GM12878 (cell line): Measurements from ENCODE around the gene ACE. TPM values are rescaled to one million over a fixed set of nuclear protein-coding genes. Genes with fewer than 3 reads are reported as not detected.

Experiments used
- ATAC-seq: fragments of 200-7000 bp; cut with Tn5 transposase; 3 replicates; pipeline ENCODE4 v1.9.1; 2020; ENCODE audit warnings: mild to moderate bottlenecking, moderate library complexity
- BruUV-seq: library from RNA; stranded (reverse); fragments of 400-500 nt; replicated peaks from 2 replicates; lab custom pipeline; 2021; lab: Mats Ljungman, UMichigan
- CTCF ChIA-PET: fragments of 300-600 bp; sonication (Branson Sonifier 250); formaldehyde crosslinking; extraction: SDS; loops from one replicate; lab custom pipeline; 2021; ENCODE audit warnings: inconsistent platforms; lab: Yijun Ruan, JAX
- POLR2A ChIA-PET: fragments of 350-600 bp; formaldehyde crosslinking; extraction: SDS; loops from one replicate; lab custom pipeline; 2021; ENCODE audit warnings: inconsistent platforms; lab: Charles Lee
- RAD21 ChIA-PET: fragments of 300-600 bp; sonication (Branson Sonifier 250); formaldehyde crosslinking; loops from one replicate; lab custom pipeline; 2023; ENCODE audit warnings: antibody characterized with exemption; ENCODE audit not compliant: unreplicated experiment; lab: Charles Lee
- SMC1A ChIA-PET: fragments of 300-600 bp; sonication (Branson Sonifier 250); formaldehyde crosslinking; loops from one replicate; lab custom pipeline; 2023; ENCODE audit not compliant: unreplicated experiment, uncharacterized antibody; lab: Charles Lee
- DNase-seq: peaks from one replicate; pipeline ENCODE4 v3.0.0-alpha.2; 2011; ENCODE audit warnings: low read depth, low spot score
- FAIRE-seq: peaks from 3 replicates; lab custom pipeline; 2011; peaks lifted over from hg19 to GRCh38; lab: Jason Lieb, UNC
- H2AFZ ChIP-seq: 2 replicates; pipeline ENCODE4 v1.6.0; 2011; ENCODE audit warnings: low read depth, low read length, control low read depth; ENCODE audit not compliant: control insufficient read depth
- H3K27ac ChIP-seq: 2 replicates; pipeline ENCODE4 v1.5.1; 2011; ENCODE audit warnings: control low read depth; ENCODE audit not compliant: control insufficient read depth, insufficient read depth
- H3K27me3 ChIP-seq, 2 experiments: replicated peaks in 1 of 2; 2 replicates each; pipeline versions ENCODE4 v1.6.0 to v1.6.1; 2011; ENCODE audit warnings: low read length in 1 of 2; ENCODE audit not compliant: control insufficient read depth in 2 of 2, insufficient read depth in 2 of 2
- H3K36me3 ChIP-seq, 2 experiments: 2 replicates each; pipeline ENCODE4 v1.5.1; 2011; ENCODE audit warnings: low read length in 1 of 2; ENCODE audit not compliant: control insufficient read depth in 2 of 2, insufficient read depth in 2 of 2
- H3K4me1 ChIP-seq: 2 replicates; pipeline ENCODE4 v1.6.1; 2011; ENCODE audit warnings: mild to moderate bottlenecking, low read length, moderate library complexity, mixed read lengths; ENCODE audit not compliant: control insufficient read depth, insufficient read depth
- H3K4me2 ChIP-seq: 2 replicates; pipeline ENCODE4 v1.6.0; 2011; ENCODE audit warnings: control low read depth; ENCODE audit not compliant: control insufficient read depth, insufficient read depth
- H3K4me3 ChIP-seq: fragments of 200-600 bp; sonication (generic); 2 replicates; pipeline ENCODE4 v1.5.1; 2016
- H3K79me2 ChIP-seq: 2 replicates; pipeline ENCODE4 v1.6.0; 2011; ENCODE audit warnings: low read length; ENCODE audit not compliant: control insufficient read depth, insufficient read depth
- H3K9ac ChIP-seq: 2 replicates; pipeline ENCODE4 v1.8.0; 2011; ENCODE audit warnings: low read length, control low read depth, mixed read lengths; ENCODE audit not compliant: control insufficient read depth, insufficient read depth
- H3K9me3 ChIP-seq: replicated peaks from 3 replicates; pipeline ENCODE4 v1.5.1; 2011; ENCODE audit warnings: mild to moderate bottlenecking, low read length; ENCODE audit not compliant: control insufficient read depth, insufficient read depth
- H4K20me1 ChIP-seq: 2 replicates; pipeline ENCODE4 v1.6.0; 2011; ENCODE audit not compliant: control insufficient read depth, insufficient read depth
- BCL11A ChIP-seq: IDR thresholded peaks from 2 replicates; pipeline ENCODE4 v1.6.1; 2011; ENCODE audit warnings: low read depth, low read length
- CEBPZ ChIP-seq: fragments of 150-350 bp; IDR thresholded peaks from 2 replicates; pipeline ENCODE4 v1.6.1; 2016; ENCODE audit warnings: low read depth, low read length
- CHD2 ChIP-seq: IDR thresholded peaks from 2 replicates; pipeline ENCODE4 v1.6.1; 2011; ENCODE audit warnings: low read depth, low read length, improper control_type of control experiment, borderline replicate concordance
- IKZF1 ChIP-seq: fragments of 450-650 bp; conservative IDR thresholded peaks from 2 replicates; pipeline ENCODE4 v1.6.1; 2017; ENCODE audit warnings: antibody characterized with exemption, mild to moderate bottlenecking
- KAT2A ChIP-seq: conservative IDR thresholded peaks from 2 replicates; pipeline ENCODE4 v1.6.1; 2011; ENCODE audit warnings: low read depth, low read length; ENCODE audit not compliant: control insufficient read depth
- KLF5 ChIP-seq: fragments of 450-650 bp; IDR thresholded peaks from 2 replicates; pipeline ENCODE4 v1.6.1; 2014; ENCODE audit warnings: mild to moderate bottlenecking; ENCODE audit not compliant: partially characterized antibody
- PAX5 ChIP-seq: IDR thresholded peaks from 2 replicates; pipeline ENCODE4 v1.6.1; 2011; ENCODE audit warnings: low read depth, low read length, borderline replicate concordance
- SREBF2 ChIP-seq: IDR thresholded peaks from 2 replicates; pipeline ENCODE4 v1.6.1; 2012; ENCODE audit warnings: mild to moderate bottlenecking, low read length
- WGBS: methylation state at CpG from one replicate; pipeline ENCODE4 v1.1.6; 2016; ENCODE audit warnings: low lambda C conversion rate; ENCODE audit not compliant: insufficient replicate concordance, insufficient coverage; ENCODE audit errors: missing lambda C conversion rate; 5-methylcytosine and 5-hydroxymethylcytosine counted together
- in situ Hi-C: fragments of 300-500 bp; cut with MboI; formaldehyde crosslinking; loops from 9 replicates; pipeline ENCODE4 v1.14.3; 2018; ENCODE audit warnings: mixed read lengths
- intact Hi-C: fragments of 100-400 bp; cut with micrococcal nuclease; formaldehyde crosslinking; loops from one replicate; pipeline ENCODE4 v1.14.2; 2022; ENCODE audit not compliant: unreplicated experiment
- polyA plus RNA-seq, 11 experiments: library from polyadenylated mRNA; depleted of rRNA in 4 of 11; unstranded in 6 of 11; stranded (reverse) in 5 of 11; fragments of >200 nt; fragmentation: Nextera tagmentation in 4 of 11; fragmentation: Illumina TruSeq in 1 of 11; extraction: Ambion mirVana in 4 of 11; extraction: Trizol in 1 of 11; gene quantifications; 1 replicate in 1 of 11; 2 replicates in 10 of 11; pipeline versions ENCODE4 v1.2.1 to v1.2.3, GENCODE V29; 2011 to 2016; ENCODE audit warnings: inconsistent platforms in 2 of 11, missing spikeins in 2 of 11, low read depth in 1 of 11
- total RNA-seq, 4 experiments: library from RNA; depleted of rRNA in 3 of 4; stranded (reverse); fragments of >200 nt in 3 of 4; fragmentation: Illumina TruSeq in 1 of 4; extraction: Trizol in 1 of 4; gene quantifications; 2 replicates each; pipeline versions ENCODE4 v1.2.1 to v1.2.3, GENCODE V29; 2013 to 2021
- TF ChIP-seq, protein P1 (sequence below): fragments of 450-650 bp; formaldehyde crosslinking; IDR thresholded peaks from 2 replicates; pipeline ENCODE4 v1.4.0; 2020; ENCODE audit warnings: mild to moderate bottlenecking, moderate library complexity
- TF ChIP-seq, protein P2 (sequence below), 3 experiments: IDR thresholded peaks in 2 of 3; conservative IDR thresholded peaks in 1 of 3; 2 replicates each; pipeline ENCODE4 v1.5.1; 2011; ENCODE audit warnings: low read depth in 3 of 3, low read length in 3 of 3, mild to moderate bottlenecking in 3 of 3, control low read depth in 2 of 3, moderate library complexity in 2 of 3, inconsistent platforms in 1 of 3, mixed read lengths in 1 of 3; ENCODE audit not compliant: control insufficient read depth in 2 of 3, insufficient read depth in 1 of 3; ENCODE audit errors: extremely low read depth in 1 of 3

Gene ACE
- total and polyA plus RNA-seq, 10 of the 15 experiments (the other 5 are each of a cell fraction or from before 2014, with no cell fraction given): 0.46 TPM; not detected in 9

DNA sequence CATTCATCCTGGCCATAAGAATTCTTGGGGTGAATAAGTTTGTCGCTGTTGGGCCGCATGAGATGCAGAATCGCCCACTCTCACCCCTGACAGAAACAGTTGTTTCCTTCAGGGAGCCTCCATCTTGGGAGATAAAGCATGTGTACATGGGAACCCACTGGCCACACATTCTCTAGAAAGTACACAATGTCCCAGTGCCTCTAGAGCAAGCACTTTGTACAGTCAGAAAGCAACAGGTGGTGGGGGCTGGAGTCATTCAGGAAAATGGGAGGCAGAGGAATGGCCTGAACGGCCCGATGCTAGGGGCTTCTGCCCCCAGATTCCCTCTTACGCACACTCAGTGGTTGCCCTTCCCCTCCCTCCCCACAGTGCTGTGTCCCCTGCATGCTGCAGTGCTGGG, 16.1 kb downstream of the ACE start:
- ATAC-seq (no peak), DNase-seq (no peak), FAIRE-seq (no peak)
- Histone ChIP-seq H3K4me3 (no peak overlapping the region), H2AFZ (no peak overlapping the region), H3K27ac (no peak overlapping the region), H3K36me3 (no peaks in the 10 kb centered on the region), H3K4me1 (no peaks in the 10 kb centered on the region), H4K20me1 (no peaks in the 10 kb centered on the region)
- in situ Hi-C loops (no loop called here), intact Hi-C loops (no loop called here)
- 47% methylated on average over 6 of the region's 6 CpGs for WGBS
- ChIA-PET CTCF (interaction anchor here (1.4 kb wide), 1 partner anchor 22 kb away, joined by 3 read pairs; no protein-coding TSS in a partner anchor), RAD21 (no interaction called here), SMC1A (no interaction called here)
- TF ChIP-seq CEBPZ (no peak), SREBF2 (no peak), KAT2A (no peak), PAX5 (no peak), BCL11A (no peak), CHD2 (no peak), IKZF1 (no peak), KLF5 (no peak)
- TF ChIP-seq, protein P1, sequence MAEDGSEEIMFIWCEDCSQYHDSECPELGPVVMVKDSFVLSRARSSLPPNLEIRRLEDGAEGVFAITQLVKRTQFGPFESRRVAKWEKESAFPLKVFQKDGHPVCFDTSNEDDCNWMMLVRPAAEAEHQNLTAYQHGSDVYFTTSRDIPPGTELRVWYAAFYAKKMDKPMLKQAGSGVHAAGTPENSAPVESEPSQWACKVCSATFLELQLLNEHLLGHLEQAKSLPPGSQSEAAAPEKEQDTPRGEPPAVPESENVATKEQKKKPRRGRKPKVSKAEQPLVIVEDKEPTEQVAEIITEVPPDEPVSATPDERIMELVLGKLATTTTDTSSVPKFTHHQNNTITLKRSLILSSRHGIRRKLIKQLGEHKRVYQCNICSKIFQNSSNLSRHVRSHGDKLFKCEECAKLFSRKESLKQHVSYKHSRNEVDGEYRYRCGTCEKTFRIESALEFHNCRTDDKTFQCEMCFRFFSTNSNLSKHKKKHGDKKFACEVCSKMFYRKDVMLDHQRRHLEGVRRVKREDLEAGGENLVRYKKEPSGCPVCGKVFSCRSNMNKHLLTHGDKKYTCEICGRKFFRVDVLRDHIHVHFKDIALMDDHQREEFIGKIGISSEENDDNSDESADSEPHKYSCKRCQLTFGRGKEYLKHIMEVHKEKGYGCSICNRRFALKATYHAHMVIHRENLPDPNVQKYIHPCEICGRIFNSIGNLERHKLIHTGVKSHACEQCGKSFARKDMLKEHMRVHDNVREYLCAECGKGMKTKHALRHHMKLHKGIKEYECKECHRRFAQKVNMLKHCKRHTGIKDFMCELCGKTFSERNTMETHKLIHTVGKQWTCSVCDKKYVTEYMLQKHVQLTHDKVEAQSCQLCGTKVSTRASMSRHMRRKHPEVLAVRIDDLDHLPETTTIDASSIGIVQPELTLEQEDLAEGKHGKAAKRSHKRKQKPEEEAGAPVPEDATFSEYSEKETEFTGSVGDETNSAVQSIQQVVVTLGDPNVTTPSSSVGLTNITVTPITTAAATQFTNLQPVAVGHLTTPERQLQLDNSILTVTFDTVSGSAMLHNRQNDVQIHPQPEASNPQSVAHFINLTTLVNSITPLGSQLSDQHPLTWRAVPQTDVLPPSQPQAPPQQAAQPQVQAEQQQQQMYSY (CRISPR knock-in tag): no peak
- TF ChIP-seq, protein P2, sequence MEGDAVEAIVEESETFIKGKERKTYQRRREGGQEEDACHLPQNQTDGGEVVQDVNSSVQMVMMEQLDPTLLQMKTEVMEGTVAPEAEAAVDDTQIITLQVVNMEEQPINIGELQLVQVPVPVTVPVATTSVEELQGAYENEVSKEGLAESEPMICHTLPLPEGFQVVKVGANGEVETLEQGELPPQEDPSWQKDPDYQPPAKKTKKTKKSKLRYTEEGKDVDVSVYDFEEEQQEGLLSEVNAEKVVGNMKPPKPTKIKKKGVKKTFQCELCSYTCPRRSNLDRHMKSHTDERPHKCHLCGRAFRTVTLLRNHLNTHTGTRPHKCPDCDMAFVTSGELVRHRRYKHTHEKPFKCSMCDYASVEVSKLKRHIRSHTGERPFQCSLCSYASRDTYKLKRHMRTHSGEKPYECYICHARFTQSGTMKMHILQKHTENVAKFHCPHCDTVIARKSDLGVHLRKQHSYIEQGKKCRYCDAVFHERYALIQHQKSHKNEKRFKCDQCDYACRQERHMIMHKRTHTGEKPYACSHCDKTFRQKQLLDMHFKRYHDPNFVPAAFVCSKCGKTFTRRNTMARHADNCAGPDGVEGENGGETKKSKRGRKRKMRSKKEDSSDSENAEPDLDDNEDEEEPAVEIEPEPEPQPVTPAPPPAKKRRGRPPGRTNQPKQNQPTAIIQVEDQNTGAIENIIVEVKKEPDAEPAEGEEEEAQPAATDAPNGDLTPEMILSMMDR (IDR thresholded peaks at IDR 0.05 in 2 of 3, conservative IDR thresholded peaks at IDR 0.05 in 1 of 3; ENCODE audit: control insufficient read depth in 2 of 3, extremely low read depth in 1 of 3, insufficient read depth in 1 of 3, low read depth in 3 of 3, low read length in 3 of 3): no peak
- TF ChIP-seq, all 136 proteins: peak for 0
- H3K9me3 ChIP-seq: no peaks in the 10 kb centered on the region
- POLR2A ChIA-PET: no interaction called here
- H3K9ac ChIP-seq: no peak overlapping the region
- no TSS peak for BruUV-seq
- no peak overlapping the region for H3K4me2 ChIP-seq
- H3K27me3 ChIP-seq: peaks cover 0 to 1% of the 10 kb centered on the region in 2 experiments; a peak in 3 of 4 replicates
- no peaks in the 10 kb centered on the region for H3K79me2 ChIP-seq
